SK-N-SH (cell line): Measurements from ENCODE around the gene PLA2G4B. TPM values are rescaled to one million over a fixed set of nuclear protein-coding genes. Genes with fewer than 3 reads are reported as not detected.
A peak's percentile ranks its signal among the peaks of the same experiment; 100 is the strongest.

Experiments
- CTCF ChIA-PET: fragments of 300-600, 350-600 bp; formaldehyde crosslinking; extraction: SDS; loops from one replicate; lab custom pipeline; 2021; lab: Yijun Ruan, JAX
- POLR2A ChIA-PET: fragments of 350-600 bp; sonication (Branson Sonifier 250); formaldehyde crosslinking; extraction: SDS; loops from one replicate; lab custom pipeline; 2020; ENCODE audit warnings: antibody characterized with exemption, inconsistent platforms; lab: Yijun Ruan, JAX
- DNase-seq: peaks from one replicate; pipeline ENCODE4 v3.0.0; 2012
- H2AFZ ChIP-seq: fragments of 200-600 bp; sonication (generic); 2 replicates; pipeline ENCODE4 v1.8.1; 2016; ENCODE audit warnings: antibody characterized with exemption, mild to moderate bottlenecking, low read depth
- H3F3A ChIP-seq: fragments of 200-600 bp; sonication (generic); replicated peaks from 2 replicates; pipeline ENCODE3; 2016; ENCODE audit warnings: antibody characterized with exemption, mild to moderate bottlenecking; ENCODE audit not compliant: insufficient read depth
- H3K27ac ChIP-seq, 2 experiments: fragments of 200-500 bp in 1 of 2; fragments of 200-600 bp in 1 of 2; sonication (Bioruptor generic) in 1 of 2; sonication (generic), shearing (Covaris generic) in 1 of 2; 2 replicates each; pipeline versions ENCODE4 v1.5.1 to v1.6.1; 2014 to 2016; ENCODE audit warnings: low read depth in 2 of 2, inconsistent platforms in 1 of 2, low read length in 1 of 2, mild to moderate bottlenecking in 1 of 2, mixed read lengths in 1 of 2
- H3K27me3 ChIP-seq: fragments of 200-600 bp; sonication (generic), shearing (Covaris generic); 2 replicates; pipeline ENCODE4 v1.6.1; 2016; ENCODE audit warnings: mixed run types; ENCODE audit not compliant: insufficient read depth
- H3K36me3 ChIP-seq, 2 experiments: fragments of 200-500 bp in 1 of 2; fragments of 200-600 bp in 1 of 2; sonication (Bioruptor generic) in 1 of 2; sonication (generic) in 1 of 2; replicated peaks in 1 of 2; 2 replicates each; pipeline versions ENCODE3 to v1.5.1; 2014 to 2016; ENCODE audit warnings: low read length in 1 of 2, mild to moderate bottlenecking in 1 of 2; ENCODE audit not compliant: insufficient read depth in 2 of 2, control insufficient read depth in 1 of 2
- H3K4me1 ChIP-seq, 2 experiments: fragments of 200-500 bp in 1 of 2; fragments of 200-600 bp in 1 of 2; sonication (Bioruptor generic) in 1 of 2; sonication (generic), shearing (Covaris generic) in 1 of 2; 2 replicates each; pipeline versions ENCODE4 v1.5.1 to v1.6.1; 2014 to 2016; ENCODE audit warnings: low read depth in 1 of 2, low read length in 1 of 2, mixed run types in 1 of 2; ENCODE audit not compliant: insufficient read depth in 2 of 2, control insufficient read depth in 1 of 2
- H3K4me2 ChIP-seq: fragments of 200-600 bp; sonication (generic), shearing (Covaris generic); 2 replicates; pipeline ENCODE4 v1.6.1; 2017; ENCODE audit warnings: mixed run types
- H3K4me3 ChIP-seq, 2 experiments: fragments of 200-500 bp in 1 of 2; fragments of 200-600 bp in 1 of 2; sonication (Bioruptor generic) in 1 of 2; sonication (generic), shearing (Covaris generic) in 1 of 2; 2 replicates each; pipeline versions ENCODE4 v1.5.1 to v1.8.1; 2014 to 2016; ENCODE audit warnings: low read depth in 2 of 2, inconsistent platforms in 1 of 2, low read length in 1 of 2, mild to moderate bottlenecking in 1 of 2, mixed read lengths in 1 of 2, moderate library complexity in 1 of 2
- H3K79me2 ChIP-seq: fragments of 200-600 bp; sonication (generic); 2 replicates; pipeline ENCODE4 v1.8.1; 2017; ENCODE audit warnings: mild to moderate bottlenecking; ENCODE audit not compliant: insufficient read depth
- H3K9ac ChIP-seq: fragments of 200-600 bp; sonication (generic); 2 replicates; pipeline ENCODE4 v1.6.1; 2017; ENCODE audit warnings: mixed run types
- H3K9me2 ChIP-seq: fragments of 200-600 bp; sonication (generic); 2 replicates; pipeline ENCODE4 v1.6.1; 2017; ENCODE audit warnings: mixed run types
- H3K9me3 ChIP-seq: fragments of 200-600 bp; sonication (generic); 2 replicates; pipeline ENCODE4 v1.6.1; 2017; ENCODE audit warnings: mixed run types, mild to moderate bottlenecking, moderate library complexity
- H4K20me1 ChIP-seq: fragments of 200-600 bp; sonication (generic); 2 replicates; pipeline ENCODE4 v1.6.1; 2017; ENCODE audit warnings: mild to moderate bottlenecking, mixed run types; ENCODE audit not compliant: insufficient read depth
- ELF1 ChIP-seq: IDR thresholded peaks from 2 replicates; pipeline ENCODE4 v1.4.0; 2012
- EP300 ChIP-seq, 2 experiments: IDR thresholded peaks; 2 replicates each; pipeline versions ENCODE4 v1.4.0 to v1.6.1; 2012; ENCODE audit warnings: borderline replicate concordance in 1 of 2, low read depth in 1 of 2, low read length in 1 of 2
- EZH2phosphoT487 ChIP-seq: fragments of 200-600 bp; sonication (generic); IDR thresholded peaks from 2 replicates; pipeline ENCODE4 v1.6.1; 2017; ENCODE audit warnings: low read depth, mixed run types, mild to moderate bottlenecking, antibody characterized with exemption, moderate library complexity, borderline replicate concordance
- FOSL2 ChIP-seq: IDR thresholded peaks from 2 replicates; pipeline ENCODE4 v1.4.0; 2012; ENCODE audit warnings: low read depth, mild to moderate bottlenecking, moderate library complexity, borderline replicate concordance
- FOXJ3 ChIP-seq: sonication (generic); formaldehyde crosslinking; IDR thresholded peaks from 2 replicates; pipeline ENCODE4 v1.5.1; 2020; ENCODE audit warnings: mild to moderate bottlenecking, missing genetic modification reagents
- FOXM1 ChIP-seq: IDR thresholded peaks from 2 replicates; pipeline ENCODE4 v1.4.0; 2012; ENCODE audit warnings: low read depth, mild to moderate bottlenecking
- GABPA ChIP-seq: IDR thresholded peaks from 2 replicates; pipeline ENCODE4 v1.4.0; 2012; ENCODE audit warnings: low read depth, mild to moderate bottlenecking
- GATA2 ChIP-seq: sonication (generic); formaldehyde crosslinking; IDR thresholded peaks from 2 replicates; pipeline ENCODE4 v1.5.0; 2020; ENCODE audit warnings: mild to moderate bottlenecking, missing genetic modification reagents
- IRF3 ChIP-seq: fragments of 150-350 bp; IDR thresholded peaks from 2 replicates; pipeline ENCODE4 v1.6.1; 2016; ENCODE audit warnings: mild to moderate bottlenecking, low read depth, low read length
- JUND ChIP-seq: IDR thresholded peaks from 2 replicates; pipeline ENCODE4 v1.4.0; 2012
- MEF2A ChIP-seq: IDR thresholded peaks from 2 replicates; pipeline ENCODE4 v1.4.0; 2012; ENCODE audit warnings: low read depth, borderline replicate concordance
- MXI1 ChIP-seq: IDR thresholded peaks from 2 replicates; pipeline ENCODE4 v1.6.1; 2012; ENCODE audit warnings: mild to moderate bottlenecking, low read depth, low read length, improper control_type of control experiment
- RAD21 ChIP-seq: IDR thresholded peaks from 2 replicates; pipeline ENCODE4 v1.6.1; 2012; ENCODE audit warnings: mild to moderate bottlenecking, low read length
- RFX5 ChIP-seq: IDR thresholded peaks from 2 replicates; pipeline ENCODE4 v1.6.1; 2012; ENCODE audit warnings: mild to moderate bottlenecking, improper control_type of control experiment, low read length
- RXRA ChIP-seq: IDR thresholded peaks from 2 replicates; pipeline ENCODE4 v1.4.0; 2012; ENCODE audit warnings: low read depth, mild to moderate bottlenecking, borderline replicate concordance
- SIN3A ChIP-seq: IDR thresholded peaks from 2 replicates; pipeline ENCODE4 v1.6.1; 2012; ENCODE audit warnings: low read depth, mild to moderate bottlenecking, low read length, moderate library complexity, borderline replicate concordance
- SMC3 ChIP-seq: IDR thresholded peaks from 2 replicates; pipeline ENCODE4 v1.6.1; 2012; ENCODE audit warnings: low read depth, low read length, improper control_type of control experiment
- TAF1 ChIP-seq: IDR thresholded peaks from 2 replicates; pipeline ENCODE4 v1.6.1; 2012; ENCODE audit warnings: low read depth, mild to moderate bottlenecking, low read length, moderate library complexity, borderline replicate concordance
- TCF12 ChIP-seq: IDR thresholded peaks from 2 replicates; pipeline ENCODE4 v1.4.0; 2012
- YY1 ChIP-seq: IDR thresholded peaks from 2 replicates; pipeline ENCODE4 v1.4.0; 2012; ENCODE audit warnings: low read depth, mild to moderate bottlenecking
- WGBS: methylation state at CpG from one replicate; pipeline ENCODE4 v1.1.6; 2017; ENCODE audit warnings: low lambda C conversion rate; 5-methylcytosine and 5-hydroxymethylcytosine counted together
- polyA plus RNA-seq, 3 experiments: library from polyadenylated mRNA; depleted of rRNA; stranded (reverse); fragments of >200 nt; gene quantifications; 2 replicates each; pipeline ENCODE4 v1.2.3, GENCODE V29; 2012
- TF ChIP-seq, protein P1 (sequence below): fragments of 150-350 bp; IDR thresholded peaks from 2 replicates; pipeline ENCODE4 v1.6.1; 2017; ENCODE audit warnings: antibody characterized with exemption, low read length, low read depth, borderline replicate concordance
- TF ChIP-seq, protein P2 (sequence below): fragments of 200-600 bp; sonication (generic); IDR thresholded peaks from 2 replicates; pipeline ENCODE4 v1.6.1; 2017; ENCODE audit warnings: antibody characterized with exemption, mild to moderate bottlenecking, moderate library complexity
- TF ChIP-seq, protein P3 (sequence below): IDR thresholded peaks from 2 replicates; pipeline ENCODE4 v1.4.0; 2012; ENCODE audit warnings: low read depth, borderline replicate concordance
- TF ChIP-seq, protein P4 (sequence below): IDR thresholded peaks from 2 replicates; pipeline ENCODE4 v1.4.0; 2012; ENCODE audit warnings: low read depth
- TF ChIP-seq, protein P5 (sequence below): IDR thresholded peaks from 2 replicates; pipeline ENCODE4 v1.4.0; 2012; ENCODE audit warnings: low read depth, borderline replicate concordance

PLA2G4B gene
- polyA plus RNA-seq, 1 of the 3 experiments (the other 2 are of a cell fraction): 5.3 TPM

GRCh38 chr15:41894791-41895463 is 56.3 kb downstream of the PLA2G4B start:
- POLR2A ChIA-PET: interaction anchor here (0.6 to 1.5 kb wide), 7 partner anchors 12 to 351 kb away, joined by 3 to 7 read pairs (median 3); partner anchors contain the start of genes EHD4, JMJD7 and RPAP1
- TF ChIP-seq FOSL2: peak; percentile 83; the same call in 1 of the 2 replicates
- TF ChIP-seq RAD21: peak; percentile 24
- TF ChIP-seq RXRA: no peak
- TF ChIP-seq FOXM1: no peak
- peak in 1 of 2 experiments; percentile 70; a peak in 1 of 4 replicates for TF ChIP-seq EP300 (IDR thresholded peaks at IDR 0.05; ENCODE audit: borderline replicate concordance in 1 of 2, low read depth in 1 of 2, low read length in 1 of 2)
- TF ChIP-seq EZH2phosphoT487: no peak
- TF ChIP-seq GATA2 (CRISPR knock-in tag): no peak; the same call in 1 of the 2 replicates
- TF ChIP-seq, protein P1, sequence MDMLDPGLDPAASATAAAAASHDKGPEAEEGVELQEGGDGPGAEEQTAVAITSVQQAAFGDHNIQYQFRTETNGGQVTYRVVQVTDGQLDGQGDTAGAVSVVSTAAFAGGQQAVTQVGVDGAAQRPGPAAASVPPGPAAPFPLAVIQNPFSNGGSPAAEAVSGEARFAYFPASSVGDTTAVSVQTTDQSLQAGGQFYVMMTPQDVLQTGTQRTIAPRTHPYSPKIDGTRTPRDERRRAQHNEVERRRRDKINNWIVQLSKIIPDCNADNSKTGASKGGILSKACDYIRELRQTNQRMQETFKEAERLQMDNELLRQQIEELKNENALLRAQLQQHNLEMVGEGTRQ: no peak
- TF ChIP-seq SMC3: no peak
- TF ChIP-seq TCF12: peak; percentile 43
- TF ChIP-seq SIN3A: no peak
- no peak for TF ChIP-seq YY1
- TF ChIP-seq, protein P2, sequence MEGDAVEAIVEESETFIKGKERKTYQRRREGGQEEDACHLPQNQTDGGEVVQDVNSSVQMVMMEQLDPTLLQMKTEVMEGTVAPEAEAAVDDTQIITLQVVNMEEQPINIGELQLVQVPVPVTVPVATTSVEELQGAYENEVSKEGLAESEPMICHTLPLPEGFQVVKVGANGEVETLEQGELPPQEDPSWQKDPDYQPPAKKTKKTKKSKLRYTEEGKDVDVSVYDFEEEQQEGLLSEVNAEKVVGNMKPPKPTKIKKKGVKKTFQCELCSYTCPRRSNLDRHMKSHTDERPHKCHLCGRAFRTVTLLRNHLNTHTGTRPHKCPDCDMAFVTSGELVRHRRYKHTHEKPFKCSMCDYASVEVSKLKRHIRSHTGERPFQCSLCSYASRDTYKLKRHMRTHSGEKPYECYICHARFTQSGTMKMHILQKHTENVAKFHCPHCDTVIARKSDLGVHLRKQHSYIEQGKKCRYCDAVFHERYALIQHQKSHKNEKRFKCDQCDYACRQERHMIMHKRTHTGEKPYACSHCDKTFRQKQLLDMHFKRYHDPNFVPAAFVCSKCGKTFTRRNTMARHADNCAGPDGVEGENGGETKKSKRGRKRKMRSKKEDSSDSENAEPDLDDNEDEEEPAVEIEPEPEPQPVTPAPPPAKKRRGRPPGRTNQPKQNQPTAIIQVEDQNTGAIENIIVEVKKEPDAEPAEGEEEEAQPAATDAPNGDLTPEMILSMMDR: peak; percentile 36
- no peak for TF ChIP-seq GABPA
- 0 out of 2 replicates have a peak, but pooled peaks have one; percentile 21 for TF ChIP-seq MXI1
- no peak for TF ChIP-seq MEF2A
- no peak; the same call in 1 of the 2 replicates for TF ChIP-seq FOXJ3 (CRISPR knock-in tag)
- TF ChIP-seq IRF3: no peak
- no peak for TF ChIP-seq TAF1
- TF ChIP-seq, protein P3, sequence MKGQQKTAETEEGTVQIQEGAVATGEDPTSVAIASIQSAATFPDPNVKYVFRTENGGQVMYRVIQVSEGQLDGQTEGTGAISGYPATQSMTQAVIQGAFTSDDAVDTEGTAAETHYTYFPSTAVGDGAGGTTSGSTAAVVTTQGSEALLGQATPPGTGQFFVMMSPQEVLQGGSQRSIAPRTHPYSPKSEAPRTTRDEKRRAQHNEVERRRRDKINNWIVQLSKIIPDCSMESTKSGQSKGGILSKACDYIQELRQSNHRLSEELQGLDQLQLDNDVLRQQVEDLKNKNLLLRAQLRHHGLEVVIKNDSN: no peak
- TF ChIP-seq RFX5: no peak
- TF ChIP-seq, protein P4, sequence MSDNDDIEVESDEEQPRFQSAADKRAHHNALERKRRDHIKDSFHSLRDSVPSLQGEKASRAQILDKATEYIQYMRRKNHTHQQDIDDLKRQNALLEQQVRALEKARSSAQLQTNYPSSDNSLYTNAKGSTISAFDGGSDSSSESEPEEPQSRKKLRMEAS: 0 out of 2 replicates have a peak, but pooled peaks have one; percentile 39
- peak; percentile 1; the same call in 1 of the 2 replicates for TF ChIP-seq JUND
- TF ChIP-seq ELF1: no peak
- TF ChIP-seq, protein P5, sequence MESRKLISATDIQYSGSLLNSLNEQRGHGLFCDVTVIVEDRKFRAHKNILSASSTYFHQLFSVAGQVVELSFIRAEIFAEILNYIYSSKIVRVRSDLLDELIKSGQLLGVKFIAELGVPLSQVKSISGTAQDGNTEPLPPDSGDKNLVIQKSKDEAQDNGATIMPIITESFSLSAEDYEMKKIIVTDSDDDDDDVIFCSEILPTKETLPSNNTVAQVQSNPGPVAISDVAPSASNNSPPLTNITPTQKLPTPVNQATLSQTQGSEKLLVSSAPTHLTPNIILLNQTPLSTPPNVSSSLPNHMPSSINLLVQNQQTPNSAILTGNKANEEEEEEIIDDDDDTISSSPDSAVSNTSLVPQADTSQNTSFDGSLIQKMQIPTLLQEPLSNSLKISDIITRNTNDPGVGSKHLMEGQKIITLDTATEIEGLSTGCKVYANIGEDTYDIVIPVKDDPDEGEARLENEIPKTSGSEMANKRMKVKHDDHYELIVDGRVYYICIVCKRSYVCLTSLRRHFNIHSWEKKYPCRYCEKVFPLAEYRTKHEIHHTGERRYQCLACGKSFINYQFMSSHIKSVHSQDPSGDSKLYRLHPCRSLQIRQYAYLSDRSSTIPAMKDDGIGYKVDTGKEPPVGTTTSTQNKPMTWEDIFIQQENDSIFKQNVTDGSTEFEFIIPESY: no peak

More at GRCh38 chr15:41894791-41895463, 56.3 kb downstream of the PLA2G4B start:
- H3K4me3 ChIP-seq: peak overlapping the region; percentile 14 to 25; a peak in 2 of 4 replicates
- H3K36me3 ChIP-seq: peaks cover 5 to 7% of the 10 kb centered on the region in 2 experiments
- H2AFZ ChIP-seq: peak overlapping the region; percentile 79; the same call in 1 of the 2 replicates
- H3K27me3 ChIP-seq: no peaks in the 10 kb centered on the region
- DNase-seq: peak; percentile 97
- H3K9me3 ChIP-seq: no peaks in the 10 kb centered on the region
- H3K4me1 ChIP-seq: peaks cover 12 to 45% of the 10 kb centered on the region in 2 experiments; a peak in 3 of 4 replicates
- no peaks in the 10 kb centered on the region for H3K9me2 ChIP-seq
- peak overlapping the region; percentile 65 to 97 for H3K27ac ChIP-seq
- H4K20me1 ChIP-seq: no peaks in the 10 kb centered on the region
- H3K79me2 ChIP-seq: no peaks in the 10 kb centered on the region
- 13% methylated on average over 10 of the region's 24 CpGs for WGBS
- peak overlapping the region; percentile 65 for H3K4me2 ChIP-seq
- H3K9ac ChIP-seq: peak overlapping the region; percentile 55
- H3F3A ChIP-seq: peaks cover 20% of the 10 kb centered on the region
- CTCF ChIA-PET: interaction anchor here (0.8 to 6.1 kb wide), 12 partner anchors 8 to 337 kb away, joined by 3 to 52 read pairs (median 3); partner anchors contain the start of gene MAPKBP1
